ENCODE measurements around the gene ASAP2.

Gene ASAP2

DNA sequence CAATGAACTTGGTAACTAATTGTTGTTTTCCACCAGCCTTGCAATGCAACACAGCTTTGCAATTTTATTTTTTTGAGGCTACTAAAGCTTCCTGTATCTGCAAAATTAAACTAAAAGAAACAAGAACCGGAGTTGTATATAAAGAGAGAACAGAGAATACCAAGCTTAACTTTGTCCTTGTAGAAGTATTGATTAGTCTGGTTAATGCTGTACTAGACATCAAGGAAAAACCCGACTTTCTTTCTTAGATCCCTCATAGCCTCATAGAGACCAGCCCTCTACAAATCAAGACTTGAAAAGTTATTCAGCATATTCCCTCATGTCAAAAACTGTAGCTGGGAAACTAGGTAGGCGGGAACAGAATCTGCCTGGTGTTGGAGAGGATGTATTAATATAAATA, 1.7 kb upstream of the ASAP2 start:
- H3K9me3 ChIP-seq (replicated peaks; ENCODE audit: low read length), result no peaks in the 10 kb centered on the region
- H3K9ac ChIP-seq (ENCODE audit: low read depth, low read length), result no peak overlapping the region
- H3K27me3 ChIP-seq (ENCODE audit: control insufficient read depth, insufficient read depth, low read length), result no peaks in the 10 kb centered on the region
- peaks cover 2% of the 10 kb centered on the region for H3K36me3 ChIP-seq (ENCODE audit: insufficient read depth, low read length)
- H3K4me1 ChIP-seq (ENCODE audit: control insufficient read depth, insufficient read depth, low read length), result peaks cover 32% of the 10 kb centered on the region
- no peak overlapping the region for H3K4me3 ChIP-seq (ENCODE audit: low read length)
- no peak overlapping the region for H3K4me2 ChIP-seq (ENCODE audit: low read length)

DNA sequence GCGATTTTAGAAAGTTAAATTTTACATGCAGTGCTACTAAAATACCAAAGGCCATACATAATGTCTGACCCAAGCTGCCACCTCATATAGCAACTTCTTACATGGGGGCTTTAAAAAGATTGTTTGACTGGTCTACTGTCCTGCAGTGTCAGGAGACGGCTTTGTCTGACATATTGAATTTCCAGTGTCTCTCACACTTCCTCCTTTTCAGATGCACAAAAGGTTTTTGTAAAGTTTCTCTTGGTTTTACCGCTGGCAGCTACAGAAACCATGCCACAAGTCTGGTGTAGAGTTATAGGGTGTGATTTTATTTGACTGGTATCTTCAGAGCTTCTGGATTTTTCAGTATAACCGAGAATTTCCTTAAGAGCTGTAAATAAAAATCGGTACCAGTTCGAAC, 1.1 kb upstream of the ASAP2 start:
- H3K4me2 ChIP-seq (ENCODE audit: low read length), result peak overlapping the region; percentile 94
- peaks cover 6% of the 10 kb centered on the region for H3K36me3 ChIP-seq (ENCODE audit: insufficient read depth, low read length)
- no peaks in the 10 kb centered on the region for H3K27me3 ChIP-seq (ENCODE audit: control insufficient read depth, insufficient read depth, low read length)
- H3K9ac ChIP-seq (ENCODE audit: low read depth, low read length), result peak overlapping the region; percentile 75
- peak overlapping the region; percentile 83 for H3K4me3 ChIP-seq (ENCODE audit: low read length)
- peaks cover 31% of the 10 kb centered on the region for H3K4me1 ChIP-seq (ENCODE audit: control insufficient read depth, insufficient read depth, low read length)
- no peaks in the 10 kb centered on the region for H3K9me3 ChIP-seq (replicated peaks; ENCODE audit: low read length)

DNA sequence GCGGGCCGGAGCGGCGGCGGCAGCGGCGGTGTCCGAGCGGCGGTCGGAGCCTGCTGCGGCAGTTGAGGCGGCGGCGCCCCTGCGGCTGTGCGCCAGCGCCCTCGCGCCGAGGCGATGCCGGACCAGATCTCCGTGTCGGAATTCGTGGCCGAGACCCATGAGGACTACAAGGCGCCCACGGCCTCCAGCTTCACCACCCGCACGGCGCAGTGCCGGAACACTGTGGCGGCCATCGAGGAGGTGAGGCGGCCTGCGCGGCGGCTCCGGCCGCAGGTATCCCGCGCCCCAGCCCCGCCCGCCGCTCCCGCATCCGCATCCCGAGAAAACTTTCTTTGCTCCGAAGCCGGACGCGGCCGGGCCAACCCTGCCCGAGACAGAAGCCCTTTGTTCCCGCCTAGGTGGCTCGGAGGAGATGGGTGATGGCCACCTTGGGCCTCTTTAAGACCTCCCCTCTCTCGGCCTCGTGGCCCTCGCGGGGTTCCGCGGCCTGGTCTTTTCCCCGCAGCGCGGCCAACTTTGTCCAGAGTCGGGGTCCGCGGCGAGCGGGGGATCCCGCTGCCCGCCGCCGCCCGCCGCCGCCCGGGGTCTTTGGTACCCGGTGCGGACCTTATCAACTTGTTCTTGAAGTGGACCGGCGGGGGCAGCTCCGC, 504 bp downstream of the ASAP2 start:
- peaks cover 7% of the 10 kb centered on the region for H3K36me3 ChIP-seq (ENCODE audit: insufficient read depth, low read length)
- no peaks in the 10 kb centered on the region for H3K9me3 ChIP-seq (replicated peaks; ENCODE audit: low read length)
- peak overlapping the region; percentile 89 for H3K9ac ChIP-seq (ENCODE audit: low read depth, low read length)
- peaks cover 23% of the 10 kb centered on the region for H3K4me1 ChIP-seq (ENCODE audit: control insufficient read depth, insufficient read depth, low read length)
- peak overlapping the region; percentile 83 for H3K4me2 ChIP-seq (ENCODE audit: low read length)
- H3K4me3 ChIP-seq (ENCODE audit: low read length), result peak overlapping the region; percentile 77
- no peaks in the 10 kb centered on the region for H3K27me3 ChIP-seq (ENCODE audit: control insufficient read depth, insufficient read depth, low read length)

DNA sequence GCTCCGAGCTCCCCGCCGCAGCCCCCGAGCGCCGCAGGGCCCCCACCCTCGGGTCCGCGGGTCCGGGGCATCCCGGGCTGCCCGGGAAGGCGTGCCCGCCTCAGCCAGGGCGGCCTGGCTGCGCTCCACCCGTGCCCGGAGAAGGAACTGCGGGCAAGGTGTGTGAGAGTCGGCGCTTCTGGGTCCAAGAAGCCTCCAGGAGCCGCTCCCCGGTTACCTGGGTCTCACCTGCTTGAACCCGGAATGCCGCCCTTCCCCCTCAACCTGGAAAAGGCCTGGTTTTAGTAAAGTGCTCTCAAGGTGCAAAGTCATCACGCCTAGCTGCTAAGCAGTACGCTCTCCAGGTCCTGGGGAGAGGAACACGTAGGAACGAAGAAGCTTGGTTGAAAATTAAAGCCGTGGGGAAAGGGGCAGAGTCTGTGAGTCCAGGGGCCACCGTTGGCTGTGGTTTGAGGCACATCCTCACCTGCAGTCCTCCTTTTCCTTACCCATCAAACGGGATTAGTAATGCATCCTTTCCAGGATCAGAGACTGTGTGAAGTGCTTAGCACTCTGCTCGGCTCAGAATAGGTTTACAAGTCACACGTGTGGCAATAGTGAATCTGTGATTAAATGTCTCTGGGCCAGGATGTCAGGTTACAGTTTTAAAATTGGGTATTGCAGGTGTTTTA, 1.2 kb downstream of the ASAP2 start:
- Histone ChIP-seq H3K9ac (ENCODE audit: low read depth, low read length) (peak overlapping the region; percentile 89), H3K27me3 (ENCODE audit: control insufficient read depth, insufficient read depth, low read length) (no peaks in the 10 kb centered on the region), H3K4me2 (ENCODE audit: low read length) (peak overlapping the region; percentile 83), H3K4me1 (ENCODE audit: control insufficient read depth, insufficient read depth, low read length) (peaks cover 30% of the 10 kb centered on the region), H3K9me3 (replicated peaks; ENCODE audit: low read length) (no peaks in the 10 kb centered on the region), H3K4me3 (ENCODE audit: low read length) (peak overlapping the region; percentile 77), H3K36me3 (ENCODE audit: insufficient read depth, low read length) (peaks cover 14% of the 10 kb centered on the region)

DNA sequence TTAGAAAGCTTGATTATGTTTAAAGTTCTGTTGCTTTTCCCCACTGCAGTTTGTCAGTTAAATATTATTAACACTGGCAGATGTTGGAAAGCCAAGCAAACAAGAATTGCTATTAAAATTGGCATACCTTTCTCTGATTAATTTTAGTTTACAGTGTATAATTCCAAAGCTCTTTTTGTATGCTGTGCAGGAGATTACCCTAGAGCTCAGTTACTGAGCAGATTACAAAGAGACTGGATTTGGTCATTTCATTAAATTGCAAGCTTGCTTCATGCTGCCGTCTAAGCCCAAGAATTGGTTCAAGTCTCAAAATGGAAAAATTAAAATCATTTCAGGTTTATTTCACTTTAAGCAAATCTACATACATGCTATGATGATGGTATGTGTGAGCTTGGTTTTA, 2.3 kb downstream of the ASAP2 start:
- Histone ChIP-seq H3K9me3 (replicated peaks; ENCODE audit: low read length) (no peaks in the 10 kb centered on the region), H3K27me3 (ENCODE audit: control insufficient read depth, insufficient read depth, low read length) (no peaks in the 10 kb centered on the region), H3K9ac (ENCODE audit: low read depth, low read length) (peak overlapping the region; percentile 89), H3K4me1 (ENCODE audit: control insufficient read depth, insufficient read depth, low read length) (peaks cover 41% of the 10 kb centered on the region), H3K4me3 (ENCODE audit: low read length) (peak overlapping the region; percentile 77), H3K36me3 (ENCODE audit: insufficient read depth, low read length) (peaks cover 18% of the 10 kb centered on the region), H3K4me2 (ENCODE audit: low read length) (peak overlapping the region; percentile 83)

DNA sequence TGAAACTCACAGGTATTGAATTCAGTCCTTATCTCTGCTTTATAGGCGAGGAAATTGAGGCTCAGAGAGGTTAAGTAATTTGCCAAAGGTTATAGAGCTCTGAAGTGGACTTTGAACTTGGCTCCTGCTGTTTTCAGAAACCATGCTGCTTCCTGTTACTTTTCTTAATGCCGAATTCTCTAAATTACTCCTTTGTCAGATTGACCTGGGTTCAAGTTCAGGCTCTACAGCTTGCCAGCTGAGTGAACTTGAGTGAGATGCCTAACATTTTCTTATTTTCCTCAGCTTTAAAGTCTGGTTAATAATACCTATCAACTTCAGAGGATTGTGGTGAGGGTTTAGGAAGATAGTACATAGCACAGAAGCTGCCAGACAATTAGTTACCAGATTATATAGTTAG, 3.4 kb downstream of the ASAP2 start:
- Histone ChIP-seq H3K4me2 (ENCODE audit: low read length) (peak overlapping the region; percentile 83), H3K4me3 (ENCODE audit: low read length) (peak overlapping the region; percentile 43), H3K9me3 (replicated peaks; ENCODE audit: low read length) (no peaks in the 10 kb centered on the region), H3K4me1 (ENCODE audit: control insufficient read depth, insufficient read depth, low read length) (peaks cover 41% of the 10 kb centered on the region), H3K36me3 (ENCODE audit: insufficient read depth, low read length) (peaks cover 22% of the 10 kb centered on the region), H3K9ac (ENCODE audit: low read depth, low read length) (peak overlapping the region; percentile 18), H3K27me3 (ENCODE audit: control insufficient read depth, insufficient read depth, low read length) (no peaks in the 10 kb centered on the region)

DNA sequence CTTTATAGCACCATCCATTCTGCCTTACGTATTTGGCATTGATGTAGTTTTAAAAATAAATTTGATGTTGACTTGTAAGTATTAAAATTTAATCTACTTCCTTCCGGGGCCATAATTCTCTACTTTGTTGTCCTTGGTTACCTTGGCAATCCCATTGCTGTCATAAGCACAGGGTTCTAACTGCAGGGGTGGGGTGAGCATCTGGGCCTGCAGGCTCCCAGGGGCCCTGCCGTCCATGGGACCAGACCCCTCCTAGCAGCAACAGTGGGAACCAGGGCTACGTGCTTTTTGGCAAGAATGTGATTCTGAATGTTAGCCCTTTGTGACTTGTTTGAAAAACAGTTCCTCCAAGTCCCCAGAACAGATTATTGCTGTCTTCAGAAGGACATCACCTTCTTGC, 4.9 kb downstream of the ASAP2 start:
- no peaks in the 10 kb centered on the region for H3K27me3 ChIP-seq (ENCODE audit: control insufficient read depth, insufficient read depth, low read length)
- no peak overlapping the region for H3K4me3 ChIP-seq (ENCODE audit: low read length)
- H3K9me3 ChIP-seq (replicated peaks; ENCODE audit: low read length), result no peaks in the 10 kb centered on the region
- peak overlapping the region; percentile 6 for H3K9ac ChIP-seq (ENCODE audit: low read depth, low read length)
- H3K4me2 ChIP-seq (ENCODE audit: low read length), result peak overlapping the region; percentile 42
- H3K36me3 ChIP-seq (ENCODE audit: insufficient read depth, low read length), result peaks cover 25% of the 10 kb centered on the region
- H3K4me1 ChIP-seq (ENCODE audit: control insufficient read depth, insufficient read depth, low read length), result peaks cover 35% of the 10 kb centered on the region

DNA sequence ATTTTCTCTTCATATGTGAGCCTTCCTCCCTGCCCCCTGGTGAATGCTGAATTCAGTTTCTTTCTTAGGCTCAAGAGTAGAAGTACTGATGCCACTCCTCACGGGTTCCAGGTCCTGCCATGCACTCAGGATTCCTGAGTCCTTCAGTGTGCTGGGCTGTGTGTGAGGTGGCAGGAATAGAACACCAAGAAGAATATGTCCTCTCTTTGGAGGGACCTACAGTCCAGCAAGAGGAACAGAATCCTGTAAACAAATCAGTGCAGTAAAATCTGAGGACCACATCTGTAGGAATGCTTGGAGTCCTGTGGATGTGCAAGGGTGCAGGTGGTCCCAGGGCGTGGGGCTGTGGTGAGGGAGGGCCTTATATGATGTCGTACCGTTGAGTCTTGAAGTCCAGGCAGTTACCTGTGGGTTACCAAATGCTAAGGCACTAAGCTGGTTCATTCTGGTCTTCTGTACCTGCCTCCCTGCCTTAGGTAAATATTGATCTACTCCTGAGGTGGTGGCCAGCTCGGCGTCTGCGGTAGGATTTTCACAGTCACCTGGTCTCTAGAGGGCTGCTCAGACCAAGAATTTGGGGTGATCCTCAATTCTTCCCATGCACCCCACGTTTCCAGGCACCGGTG, 5.5 kb downstream of the ASAP2 start:
- Histone ChIP-seq H3K9me3 (replicated peaks; ENCODE audit: low read length) (no peaks in the 10 kb centered on the region), H3K36me3 (ENCODE audit: insufficient read depth, low read length) (peaks cover 25% of the 10 kb centered on the region), H3K9ac (ENCODE audit: low read depth, low read length) (peak overlapping the region; percentile 6), H3K27me3 (ENCODE audit: control insufficient read depth, insufficient read depth, low read length) (no peaks in the 10 kb centered on the region), H3K4me3 (ENCODE audit: low read length) (no peak overlapping the region), H3K4me1 (ENCODE audit: control insufficient read depth, insufficient read depth, low read length) (peaks cover 42% of the 10 kb centered on the region), H3K4me2 (ENCODE audit: low read length) (peak overlapping the region; percentile 42)

DNA sequence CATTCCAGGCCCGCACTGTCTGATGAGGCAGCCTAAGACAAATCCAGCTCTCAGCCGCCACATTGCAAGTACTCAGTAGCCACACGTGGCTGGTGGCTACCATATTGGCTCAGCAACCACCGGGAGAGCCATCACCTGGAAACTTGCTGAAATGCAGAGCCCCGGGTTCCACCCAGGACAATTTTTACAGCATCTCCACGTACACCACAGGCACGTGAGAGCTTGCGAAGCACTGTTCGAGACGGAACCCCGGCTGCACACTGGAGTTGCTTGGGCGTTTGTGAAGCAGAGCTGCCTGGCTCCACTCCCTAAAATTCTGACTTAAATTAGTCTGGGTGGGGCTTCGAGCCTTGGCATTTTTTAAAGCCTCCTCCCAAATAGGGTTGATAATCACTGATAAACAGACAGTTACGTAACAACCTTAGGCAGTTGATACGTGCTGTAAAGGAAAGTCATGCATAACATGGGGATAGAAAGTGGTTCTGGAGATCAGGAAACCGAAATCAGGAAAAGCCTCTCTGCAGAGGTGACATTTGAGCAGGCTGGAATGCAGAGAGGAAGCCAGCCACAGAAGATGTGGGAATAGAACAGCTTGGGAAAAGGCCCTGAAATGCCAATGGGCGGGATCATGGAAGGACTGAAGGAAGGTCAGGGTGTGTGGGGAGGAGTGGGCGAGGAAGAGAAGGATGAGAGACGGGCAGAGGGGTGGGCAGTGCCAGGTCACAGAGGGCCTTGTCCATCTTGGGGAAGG, 6.2 kb downstream of the ASAP2 start:
- Histone ChIP-seq H3K27me3 (ENCODE audit: control insufficient read depth, insufficient read depth, low read length) (no peaks in the 10 kb centered on the region), H3K4me3 (ENCODE audit: low read length) (peak overlapping the region; percentile 7), H3K4me1 (ENCODE audit: control insufficient read depth, insufficient read depth, low read length) (peaks cover 48% of the 10 kb centered on the region), H3K4me2 (ENCODE audit: low read length) (peak overlapping the region; percentile 42), H3K9ac (ENCODE audit: low read depth, low read length) (peak overlapping the region; percentile 6), H3K9me3 (replicated peaks; ENCODE audit: low read length) (no peaks in the 10 kb centered on the region), H3K36me3 (ENCODE audit: insufficient read depth, low read length) (peaks cover 25% of the 10 kb centered on the region)

DNA sequence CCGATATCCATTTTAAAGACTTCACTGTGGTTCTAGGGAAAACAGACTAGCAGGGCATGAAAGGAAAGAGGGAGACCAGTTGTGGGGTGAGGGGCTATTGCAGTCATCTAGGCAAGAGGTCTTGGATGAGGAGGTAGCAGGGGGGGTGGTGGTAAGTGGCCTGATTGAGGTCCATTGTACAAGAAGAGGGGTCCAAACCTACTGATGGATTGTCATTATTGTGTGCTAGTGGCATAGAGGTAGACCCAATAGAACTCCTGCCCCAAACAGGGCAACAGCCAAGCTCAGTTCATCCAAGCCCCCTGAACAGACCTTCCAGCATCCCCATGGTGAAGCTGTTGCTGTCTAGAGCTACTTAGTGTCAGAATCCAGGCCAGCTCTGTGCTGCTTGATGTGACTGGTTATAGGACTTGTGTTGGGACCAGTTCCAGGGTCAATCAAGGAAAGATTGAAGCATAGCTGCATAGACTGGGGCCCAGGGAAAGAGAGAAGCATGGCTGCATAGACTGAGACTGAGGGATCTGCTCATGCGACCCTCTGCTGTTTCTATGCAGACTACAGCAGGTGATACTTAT, 7.0 kb downstream of the ASAP2 start:
- Histone ChIP-seq H3K9ac (ENCODE audit: low read depth, low read length) (peak overlapping the region; percentile 6), H3K36me3 (ENCODE audit: insufficient read depth, low read length) (peaks cover 31% of the 10 kb centered on the region), H3K27me3 (ENCODE audit: control insufficient read depth, insufficient read depth, low read length) (no peaks in the 10 kb centered on the region), H3K9me3 (replicated peaks; ENCODE audit: low read length) (no peaks in the 10 kb centered on the region), H3K4me2 (ENCODE audit: low read length) (peak overlapping the region; percentile 42), H3K4me3 (ENCODE audit: low read length) (no peak overlapping the region), H3K4me1 (ENCODE audit: control insufficient read depth, insufficient read depth, low read length) (peaks cover 55% of the 10 kb centered on the region)

DNA sequence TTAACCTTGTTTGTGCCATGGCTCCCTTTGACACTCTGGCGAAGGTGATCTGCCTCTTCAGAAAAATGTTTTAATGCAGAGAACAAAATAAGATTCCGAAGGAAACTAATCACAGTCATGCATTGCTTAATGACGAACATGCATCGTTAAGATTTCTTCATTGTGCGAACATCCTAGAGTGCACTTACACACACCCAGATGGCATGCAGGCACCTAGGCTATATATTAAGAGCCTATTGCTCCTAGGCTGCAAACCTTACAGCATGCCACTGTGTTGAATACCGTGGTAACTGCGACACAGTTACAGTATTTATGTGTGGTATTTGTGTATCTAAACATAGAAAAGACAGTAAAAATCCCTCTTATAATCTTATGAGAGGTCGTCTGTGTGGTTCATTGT, 8.3 kb downstream of the ASAP2 start:
- Histone ChIP-seq H3K4me3 (ENCODE audit: low read length) (no peak overlapping the region), H3K36me3 (ENCODE audit: insufficient read depth, low read length) (peaks cover 31% of the 10 kb centered on the region), H3K9me3 (replicated peaks; ENCODE audit: low read length) (no peaks in the 10 kb centered on the region), H3K4me2 (ENCODE audit: low read length) (no peak overlapping the region), H3K27me3 (ENCODE audit: control insufficient read depth, insufficient read depth, low read length) (no peaks in the 10 kb centered on the region), H3K4me1 (ENCODE audit: control insufficient read depth, insufficient read depth, low read length) (peaks cover 67% of the 10 kb centered on the region), H3K9ac (ENCODE audit: low read depth, low read length) (no peak overlapping the region)

Data from skeletal muscle satellite cell (primary cell).